GM18508 (cell line): Measurements from ENCODE around the gene UBXN2A.
"Not testable (repeated sequence)": the region's sequence is repeated elsewhere in the genome, so short reads cannot be mapped to it uniquely, and the experiment has no call there.

Experiments used
- ATAC-seq: cut with Tn5 transposase; IDR thresholded peaks from one replicate; pipeline ENCODE4 v1.9.1; 2021; ENCODE audit warnings: moderate number of reproducible peaks; ENCODE audit not compliant: insufficient read depth, unreplicated experiment

The UBXN2A gene

DNA sequence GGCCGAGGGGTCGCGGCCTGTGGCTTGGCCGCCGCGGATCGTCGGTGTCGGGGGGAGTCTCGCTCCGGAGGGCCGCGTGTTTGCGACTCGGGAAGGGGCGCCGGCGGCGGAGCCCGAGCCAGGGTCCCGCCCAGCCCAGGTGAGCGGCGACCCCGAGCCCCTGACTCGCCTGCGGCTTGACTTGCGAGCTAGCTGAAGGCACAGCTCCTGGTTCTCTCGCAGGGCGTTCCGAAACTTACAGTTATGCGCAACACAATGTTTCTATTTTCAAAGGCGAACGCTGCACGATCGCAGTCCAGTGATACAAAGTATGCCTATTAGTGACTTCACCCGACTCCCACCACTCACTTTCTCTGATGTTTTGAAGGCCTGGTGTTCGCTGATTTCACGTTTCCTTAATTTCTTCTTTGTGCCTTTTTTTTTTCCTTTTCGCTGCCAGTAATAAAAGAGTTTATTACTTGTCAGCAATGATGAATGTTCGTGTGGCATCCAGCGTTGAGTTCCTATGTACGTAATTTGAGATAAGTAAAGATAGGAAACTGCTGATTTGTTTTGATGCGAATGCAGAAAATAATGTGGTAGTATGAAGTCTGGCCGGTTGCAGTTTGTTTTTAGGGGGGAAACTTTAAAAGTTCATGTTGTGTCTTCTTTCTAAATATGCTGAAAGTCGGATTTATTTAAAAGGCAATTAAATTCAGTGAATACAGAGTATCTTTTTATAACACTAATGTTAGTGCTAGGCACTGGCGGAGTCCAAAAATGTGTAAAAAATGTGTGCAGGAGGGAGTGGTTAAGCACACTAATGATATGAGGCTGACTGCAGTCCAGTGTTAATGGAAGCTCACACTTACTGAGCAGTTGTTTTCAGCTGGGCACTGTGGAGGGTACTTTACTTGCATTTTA lies 706 bp downstream of the UBXN2A start:
- no peak for ATAC-seq

DNA sequence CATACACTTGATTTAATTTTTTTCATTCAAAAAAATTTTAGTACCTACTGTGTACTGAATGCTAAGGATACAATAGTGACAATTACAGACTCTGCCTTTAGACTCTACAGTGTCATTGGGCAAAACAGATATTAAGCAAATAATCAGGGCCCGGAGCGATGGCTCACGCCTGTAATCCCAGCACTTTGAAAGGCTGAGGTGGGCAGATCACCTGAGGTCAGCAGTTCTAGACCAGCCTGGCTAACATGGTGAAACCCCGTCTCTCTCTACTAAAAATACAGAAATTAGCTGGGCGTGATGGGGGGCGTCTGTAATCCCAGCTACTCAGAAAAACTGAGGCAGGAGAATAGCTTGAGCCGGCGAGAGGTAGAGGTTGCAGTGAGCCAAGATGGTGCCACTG lies 1.4 kb downstream of the UBXN2A start:
- no peak for ATAC-seq

DNA sequence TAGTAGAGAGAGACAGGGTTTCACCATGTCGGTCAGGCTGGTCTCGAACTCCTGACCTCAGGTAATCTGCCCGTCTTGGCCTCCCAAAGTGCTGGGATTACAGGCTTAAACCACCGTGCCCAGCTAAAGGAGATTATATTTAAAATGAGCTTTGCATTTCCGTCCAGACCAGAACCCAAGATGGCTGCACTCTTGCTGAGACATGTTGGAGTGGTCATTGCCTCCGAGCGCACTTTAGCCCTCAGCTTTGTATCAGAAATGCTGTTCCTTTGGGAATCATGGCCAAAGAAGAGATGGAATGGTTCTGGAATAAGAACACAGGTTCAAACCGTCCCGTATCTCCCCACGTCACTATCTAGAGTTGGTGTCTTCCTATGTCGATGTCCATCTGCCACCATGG lies 3.4 kb downstream of the UBXN2A start:
- ATAC-seq: no peak

DNA sequence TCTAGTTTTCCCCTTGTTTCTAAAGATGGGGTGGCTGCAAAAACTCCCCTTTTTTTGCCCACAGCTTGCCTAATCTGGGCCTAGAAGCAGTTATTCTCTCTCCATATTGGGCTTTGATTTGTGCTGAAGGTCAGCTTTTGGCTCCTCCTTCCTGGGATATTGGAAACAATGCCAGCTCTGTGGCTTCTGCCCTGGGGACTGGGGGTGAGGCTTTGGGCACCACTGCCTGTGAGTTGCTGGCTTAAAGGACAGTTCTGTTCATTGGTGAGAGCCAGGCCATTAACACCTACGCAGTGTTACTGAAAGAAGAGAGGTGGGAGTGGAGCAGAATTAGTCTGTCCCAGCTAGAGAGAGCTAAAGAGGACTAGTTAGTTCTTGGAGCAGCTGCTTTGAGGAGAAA lies 4.3 kb downstream of the UBXN2A start:
- ATAC-seq: no peak

DNA sequence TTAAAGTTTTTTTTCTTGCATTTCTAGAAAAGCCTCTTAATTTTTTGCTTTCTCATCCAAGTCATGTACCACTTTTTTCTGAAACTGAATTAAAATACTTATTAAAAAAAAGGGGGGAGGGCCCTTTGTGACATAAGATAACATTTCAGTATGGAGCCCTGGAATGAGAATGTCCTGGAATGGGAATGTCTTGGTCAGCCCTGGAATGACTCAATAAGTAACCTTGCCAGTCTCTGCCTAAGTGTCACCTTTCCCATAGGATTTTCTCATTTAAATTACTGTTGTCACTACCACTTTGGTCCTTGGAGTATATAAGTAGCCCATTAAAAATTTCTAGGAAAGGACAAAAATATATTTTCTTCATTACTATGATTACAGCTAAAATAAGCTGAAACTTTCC lies 4.7 kb downstream of the UBXN2A start:
- no peak for ATAC-seq

DNA sequence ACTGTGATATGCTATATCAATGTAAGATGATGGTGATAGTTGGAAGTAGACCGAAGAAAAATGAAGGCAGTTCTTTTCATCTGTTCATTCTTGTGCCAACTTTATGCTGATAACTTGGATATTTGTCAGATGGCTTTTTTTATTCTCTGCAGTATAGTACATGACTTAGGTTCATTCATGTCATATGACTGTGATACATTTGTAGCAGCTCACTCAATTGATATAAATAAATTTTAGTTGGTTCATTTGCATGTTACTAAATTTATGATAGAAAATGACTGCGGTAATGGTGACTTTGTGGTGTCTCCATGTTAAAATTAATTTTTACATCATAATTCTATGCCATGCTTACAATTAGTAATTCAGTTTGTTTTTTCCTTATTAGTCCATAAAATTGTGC lies 7.1 kb downstream of the UBXN2A start:
- no peak for ATAC-seq

DNA sequence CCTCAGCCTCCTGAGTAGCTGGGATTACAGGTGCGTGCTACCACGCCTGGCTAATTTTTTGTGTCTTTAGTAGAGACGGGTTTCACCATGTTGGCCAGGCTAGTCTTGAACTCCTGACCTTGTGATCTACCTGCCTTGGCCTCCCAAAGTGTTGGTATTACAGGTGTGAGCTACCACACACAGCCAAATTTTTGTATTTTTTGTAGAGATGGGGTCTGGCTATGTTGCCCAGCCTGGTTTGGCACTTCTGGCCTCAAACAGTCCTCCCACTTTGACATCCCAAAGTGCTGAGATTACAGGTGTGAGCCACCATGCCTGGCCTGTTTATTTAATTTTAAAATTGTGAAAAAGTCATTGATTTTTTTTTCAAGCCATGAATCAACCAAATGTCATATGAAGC lies 12.3 kb downstream of the UBXN2A start:
- not testable (repeated sequence) for ATAC-seq

DNA sequence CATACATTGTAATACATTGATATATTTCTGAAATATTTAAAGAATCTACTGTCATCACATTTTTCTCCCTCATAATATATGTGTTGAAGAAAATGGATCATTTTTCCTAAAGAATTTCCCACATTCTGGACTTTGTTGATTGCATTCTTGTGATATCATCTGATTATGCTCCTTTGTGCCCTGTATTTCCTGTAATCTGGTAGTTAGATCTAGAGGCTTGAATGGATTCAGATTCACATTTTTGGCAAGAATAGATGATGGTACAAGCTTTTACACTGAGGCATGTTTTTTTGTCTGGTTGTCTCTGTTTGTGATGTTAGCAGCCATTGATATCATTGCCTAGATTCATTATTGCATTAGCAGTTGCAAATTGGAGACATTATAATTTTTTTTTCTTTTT lies 13.4 kb downstream of the UBXN2A start:
- no peak for ATAC-seq

DNA sequence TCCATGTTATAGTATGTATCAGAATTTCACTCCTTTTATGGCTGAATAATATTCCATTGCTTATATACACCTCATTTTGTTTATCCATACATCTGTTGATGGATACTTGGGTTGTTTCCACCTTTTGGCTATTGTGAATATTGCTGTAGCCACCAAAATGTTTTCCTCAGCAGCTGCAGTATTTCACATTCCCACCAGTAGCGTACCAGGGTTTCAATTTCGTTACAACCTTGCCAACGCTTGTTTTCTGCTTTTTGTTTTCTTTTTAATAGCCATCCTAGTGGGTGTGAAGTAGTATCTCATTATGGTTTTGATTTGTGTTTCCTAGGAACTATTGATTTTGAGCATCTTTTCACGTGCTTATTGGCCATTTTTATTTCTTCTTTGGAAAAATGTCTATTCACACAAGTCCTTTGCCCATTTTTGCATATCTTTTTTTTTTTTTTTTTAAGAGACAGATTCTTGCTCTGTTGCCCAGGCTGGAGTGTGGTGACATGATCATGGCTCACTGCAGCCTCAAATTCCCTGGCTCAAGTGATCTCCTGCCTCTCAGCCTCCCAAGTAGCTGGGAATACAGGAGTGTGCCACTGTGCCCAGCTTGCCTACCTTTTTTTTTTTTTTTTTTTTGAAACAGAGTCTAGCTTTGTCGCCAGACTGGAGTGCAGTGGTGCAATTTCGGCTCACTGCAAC lies 14.2 kb downstream of the UBXN2A start:
- no peak for ATAC-seq

DNA sequence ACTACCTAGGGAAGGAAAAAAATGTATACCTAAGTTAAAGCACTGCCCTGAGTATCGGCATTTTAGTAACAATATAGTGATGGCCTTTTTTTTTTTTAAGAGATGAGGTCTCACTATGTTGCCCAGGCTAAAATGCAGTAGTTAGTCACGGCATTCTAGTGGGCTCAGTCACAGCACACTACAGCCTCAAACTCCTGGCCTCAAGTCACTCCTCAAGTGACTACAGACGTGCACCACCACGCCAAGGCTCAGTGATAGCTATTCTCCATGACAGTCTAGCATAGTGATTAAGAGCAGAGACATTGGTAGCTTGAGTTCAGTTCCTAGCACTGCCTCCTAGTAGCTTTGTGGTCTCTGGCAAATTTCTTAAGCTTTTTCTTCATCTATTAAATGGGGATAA lies 27.6 kb downstream of the UBXN2A start:
- no peak for ATAC-seq

DNA sequence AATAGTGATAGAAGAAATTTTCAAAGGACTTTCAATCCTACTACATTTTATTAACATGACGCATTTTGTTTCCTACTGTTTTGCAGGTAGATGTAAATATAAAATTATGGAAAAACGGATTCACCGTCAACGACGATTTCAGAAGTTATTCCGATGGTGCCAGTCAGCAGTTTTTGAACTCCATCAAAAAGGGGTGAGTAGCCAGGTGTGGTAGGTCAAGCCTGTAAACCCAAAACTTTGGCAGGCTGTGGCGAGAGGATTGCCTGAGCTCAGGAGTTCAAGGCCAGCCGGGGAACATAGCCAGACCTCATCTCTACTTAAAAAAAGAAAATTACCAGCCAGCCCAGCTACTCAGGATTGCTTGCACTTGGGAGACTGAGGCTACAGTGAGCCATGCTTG lies 36.6 kb downstream of the UBXN2A start:
- no peak for ATAC-seq

DNA sequence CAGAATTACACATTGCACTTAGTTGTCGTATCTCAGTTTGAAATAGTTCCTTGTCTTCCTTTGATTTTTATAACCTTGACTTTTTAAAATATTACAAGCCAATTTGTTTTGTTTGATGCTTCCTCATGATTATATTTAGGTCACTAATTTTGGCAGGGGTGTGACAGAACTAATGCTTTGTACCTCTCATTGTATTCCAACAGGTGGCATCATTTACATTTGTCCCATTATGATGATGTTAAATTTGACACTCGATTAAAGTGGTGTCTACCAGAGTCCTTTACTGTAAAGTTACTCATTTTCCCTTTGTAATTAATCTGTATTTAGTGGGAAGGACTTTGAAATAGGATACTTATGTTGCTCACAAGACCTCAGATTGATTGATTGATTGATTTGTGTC lies 48.1 kb downstream of the UBXN2A start:
- ATAC-seq: no peak

DNA sequence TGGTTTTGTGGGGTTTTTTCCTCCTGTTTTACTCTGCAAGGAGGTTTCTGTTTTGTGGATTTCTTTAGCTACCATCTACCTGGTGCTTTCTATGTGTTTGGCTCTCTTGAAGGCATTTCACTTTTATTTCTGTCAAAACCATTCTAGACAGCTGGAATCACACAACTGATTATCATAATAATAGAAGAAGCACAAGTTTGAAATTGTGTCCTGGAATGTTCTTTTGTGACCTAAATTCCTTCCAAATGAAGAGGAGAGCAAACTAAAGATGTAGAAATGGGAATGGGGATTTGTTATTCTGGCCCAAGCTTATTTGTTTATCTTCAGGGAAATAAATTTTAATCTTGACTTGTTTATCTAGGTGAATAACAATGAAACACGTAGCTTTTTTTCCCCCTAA lies 52.7 kb downstream of the UBXN2A start:
- ATAC-seq: no peak

DNA sequence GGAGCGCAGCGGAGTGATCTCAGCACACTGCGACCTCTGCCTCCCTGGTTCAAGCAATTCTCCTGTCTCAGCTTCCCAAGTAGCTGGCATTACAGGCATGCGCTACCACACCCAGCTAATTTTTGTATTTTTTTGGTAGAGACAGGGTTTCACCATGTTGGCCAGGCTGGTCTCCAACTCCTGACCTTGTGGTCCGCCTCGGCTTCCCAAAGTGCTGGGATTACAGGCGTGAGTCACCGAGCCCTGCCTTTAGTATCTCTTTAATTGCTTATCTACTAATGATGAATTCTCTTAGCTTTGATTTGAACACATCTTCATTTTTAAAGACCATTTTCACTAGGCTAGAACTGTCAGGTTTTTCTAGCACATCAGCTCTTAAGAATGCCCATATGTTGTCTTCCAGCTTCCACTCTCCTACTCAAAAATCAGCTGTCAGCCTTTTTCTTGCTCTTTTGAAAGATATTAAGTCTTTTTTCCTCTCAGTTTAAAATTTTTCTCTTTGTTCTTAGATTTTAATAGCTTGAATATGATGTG lies 53.5 kb downstream of the UBXN2A start:
- ATAC-seq: no peak

DNA sequence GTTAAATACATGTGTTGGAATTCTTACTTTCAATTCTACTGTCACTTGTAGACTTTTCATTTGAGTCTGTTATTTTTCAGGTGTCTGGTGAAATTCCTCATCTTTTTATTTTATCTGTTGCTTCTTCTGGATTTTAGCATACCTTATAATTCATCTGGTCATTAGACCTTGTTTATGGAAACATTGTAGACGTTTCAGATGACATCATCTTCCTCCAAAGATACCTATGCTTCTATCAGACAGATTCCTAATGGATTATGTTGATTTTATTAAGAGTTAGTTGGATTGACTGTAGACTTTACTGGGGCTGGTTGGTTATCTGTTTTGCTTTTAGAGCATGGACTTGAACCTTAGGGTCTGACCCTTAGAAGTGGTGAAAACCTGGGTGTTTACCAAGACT lies 54.3 kb downstream of the UBXN2A start:
- ATAC-seq: no peak

DNA sequence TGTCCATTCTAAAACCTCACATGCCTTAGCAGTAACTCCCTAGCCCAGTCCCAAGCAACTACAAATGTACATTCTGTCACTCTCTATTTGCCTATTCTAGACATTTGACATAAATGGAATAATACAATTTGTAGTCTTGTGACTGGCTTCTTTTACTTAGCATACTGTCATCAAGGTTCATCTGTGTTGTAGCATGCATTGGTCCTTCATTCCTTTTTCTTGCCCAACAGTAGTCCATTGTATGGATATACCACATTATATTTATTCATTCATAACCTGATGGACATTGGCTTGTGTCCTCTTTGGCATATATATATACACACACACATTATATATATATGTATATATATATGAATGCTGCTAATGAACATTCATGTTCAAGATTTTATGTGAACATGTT lies 67.4 kb downstream of the UBXN2A start:
- ATAC-seq: no peak

DNA sequence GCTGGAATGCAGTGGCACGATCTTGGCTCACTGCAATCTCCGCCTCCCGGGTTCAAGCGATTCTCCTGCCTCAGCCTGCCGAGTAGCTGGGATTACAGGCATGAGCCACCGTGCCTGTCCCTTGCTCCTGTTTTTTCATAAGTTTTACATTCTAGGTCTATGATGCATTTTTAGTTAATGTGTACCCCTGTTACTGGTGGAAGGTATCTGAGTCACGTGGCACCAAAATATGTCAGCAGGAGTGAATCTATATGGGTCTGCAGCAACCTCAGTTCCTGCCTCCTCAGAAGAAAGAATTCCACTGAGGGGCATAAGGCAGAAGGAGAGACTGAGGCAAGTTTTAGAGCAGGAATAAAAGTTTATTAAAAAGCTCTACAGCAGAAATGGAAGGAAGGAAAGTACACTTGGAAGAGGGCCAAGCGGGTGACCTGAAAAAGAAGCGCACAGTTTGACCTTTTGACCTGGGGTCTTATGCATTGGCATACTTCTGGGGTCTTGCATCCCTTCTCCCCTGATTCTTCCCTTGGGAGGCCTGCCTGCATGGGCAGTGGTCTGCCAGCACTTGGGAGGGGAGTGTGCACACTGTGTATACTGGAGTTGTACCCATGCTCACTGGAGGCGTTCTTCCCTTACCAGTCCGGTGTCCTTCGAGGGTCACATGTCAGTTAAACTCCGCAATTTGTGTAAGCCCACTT lies 68.6 kb downstream of the UBXN2A start:
- no peak for ATAC-seq

DNA sequence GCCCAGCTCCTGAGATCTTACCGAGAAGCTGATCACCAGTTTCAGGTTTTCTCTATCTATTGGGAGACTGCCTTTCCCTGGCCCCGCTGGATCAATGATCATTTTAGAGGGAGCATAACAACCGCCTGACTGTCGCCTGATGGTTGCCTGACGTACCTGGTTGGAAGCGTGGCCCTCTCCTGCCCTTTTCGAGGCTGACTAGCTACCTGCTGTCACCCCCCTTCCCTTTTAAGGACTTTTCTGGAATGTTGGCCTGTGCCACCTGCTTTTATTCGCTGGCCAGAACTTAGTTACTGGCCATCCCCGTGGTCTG lies 69.1 kb downstream of the UBXN2A start:
- no peak for ATAC-seq

DNA sequence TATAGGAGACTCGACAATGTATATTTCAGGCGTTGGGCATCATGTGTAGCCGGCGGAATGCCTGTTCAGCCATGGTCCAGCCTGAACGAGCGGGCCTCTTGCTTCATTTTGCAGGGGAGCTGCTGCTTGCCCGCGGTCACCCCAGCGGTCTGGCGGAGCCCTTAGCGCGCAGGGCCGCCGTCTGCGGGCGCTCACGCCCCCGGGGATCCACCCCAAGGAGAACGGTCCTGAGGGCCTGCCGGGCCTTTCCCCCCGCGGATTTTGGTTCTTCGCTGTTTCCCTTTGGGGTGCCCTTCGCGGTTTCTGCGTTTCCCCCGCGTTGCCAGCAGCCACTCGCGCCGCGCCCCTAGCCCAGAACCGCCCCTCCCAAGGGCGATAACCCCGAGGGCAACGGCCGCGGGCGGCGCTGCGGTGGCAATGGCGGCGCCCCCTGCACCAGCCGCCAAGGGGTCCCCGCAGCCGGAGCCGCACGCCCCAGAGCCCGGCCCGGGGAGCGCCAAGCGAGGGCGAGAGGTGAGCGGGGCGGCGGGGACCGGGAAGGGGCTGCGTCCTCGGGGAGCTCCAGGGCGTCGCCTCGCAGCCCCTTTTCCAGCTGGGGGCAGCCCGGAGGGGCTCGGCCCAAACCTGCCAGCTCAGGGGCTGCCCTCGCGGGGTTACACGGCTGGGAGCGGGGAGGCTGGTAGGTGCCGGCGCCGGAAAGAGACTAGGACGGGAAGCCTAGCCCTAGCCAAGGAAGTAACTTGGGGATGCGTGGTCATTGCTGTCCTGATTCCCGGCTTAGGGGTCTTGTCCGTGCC lies 69.6 kb downstream of the UBXN2A start, which contains the start of gene MFSD2B:
MFSD2B (plus strand) TSS at position 406 of the 797 bp plus-strand sequence; CDS start at position 418, 12 bp downstream.
- no peak for ATAC-seq
